ENCODE results near the gene SERPINA1.

DNA sequence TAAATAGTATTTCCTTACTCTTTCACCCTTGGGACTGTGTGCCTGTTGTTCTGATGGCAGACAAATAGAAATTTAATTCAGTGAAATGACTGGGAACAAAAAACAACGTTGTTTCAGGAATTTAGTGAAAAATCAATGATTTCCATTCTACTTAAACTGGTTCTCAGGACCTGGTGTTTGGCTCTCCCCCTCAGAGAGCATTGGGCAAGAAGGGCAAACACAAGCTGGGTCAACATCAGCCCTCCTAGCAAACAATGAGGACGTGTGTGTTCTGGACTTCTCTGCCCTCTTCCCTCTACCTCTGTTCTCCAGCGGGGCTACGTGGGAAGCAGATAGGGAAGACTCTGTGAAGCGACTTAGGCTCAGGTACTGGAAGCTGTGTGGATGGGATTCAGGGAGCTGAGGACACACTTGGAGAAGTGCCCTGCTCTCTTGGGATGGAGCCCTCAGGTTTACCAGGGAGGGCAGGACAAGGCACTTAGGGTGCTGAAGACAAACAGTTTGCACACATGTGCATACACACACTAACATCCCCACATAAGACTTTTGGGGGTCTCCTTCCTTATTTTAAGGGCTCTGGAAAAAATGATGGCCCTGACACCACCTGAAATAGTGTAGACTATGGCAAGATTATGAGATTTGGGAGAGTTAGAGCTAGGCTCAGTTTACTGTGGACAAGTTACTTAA lies 7.6 kb upstream of the SERPINA1 start:
- no peak for TF ChIP-seq POLR2A (IDR thresholded peaks at IDR 0.05)
- TF ChIP-seq, protein P1, sequence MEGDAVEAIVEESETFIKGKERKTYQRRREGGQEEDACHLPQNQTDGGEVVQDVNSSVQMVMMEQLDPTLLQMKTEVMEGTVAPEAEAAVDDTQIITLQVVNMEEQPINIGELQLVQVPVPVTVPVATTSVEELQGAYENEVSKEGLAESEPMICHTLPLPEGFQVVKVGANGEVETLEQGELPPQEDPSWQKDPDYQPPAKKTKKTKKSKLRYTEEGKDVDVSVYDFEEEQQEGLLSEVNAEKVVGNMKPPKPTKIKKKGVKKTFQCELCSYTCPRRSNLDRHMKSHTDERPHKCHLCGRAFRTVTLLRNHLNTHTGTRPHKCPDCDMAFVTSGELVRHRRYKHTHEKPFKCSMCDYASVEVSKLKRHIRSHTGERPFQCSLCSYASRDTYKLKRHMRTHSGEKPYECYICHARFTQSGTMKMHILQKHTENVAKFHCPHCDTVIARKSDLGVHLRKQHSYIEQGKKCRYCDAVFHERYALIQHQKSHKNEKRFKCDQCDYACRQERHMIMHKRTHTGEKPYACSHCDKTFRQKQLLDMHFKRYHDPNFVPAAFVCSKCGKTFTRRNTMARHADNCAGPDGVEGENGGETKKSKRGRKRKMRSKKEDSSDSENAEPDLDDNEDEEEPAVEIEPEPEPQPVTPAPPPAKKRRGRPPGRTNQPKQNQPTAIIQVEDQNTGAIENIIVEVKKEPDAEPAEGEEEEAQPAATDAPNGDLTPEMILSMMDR (IDR thresholded peaks at IDR 0.05) = no peak

Measured in sigmoid colon (tissue), 3 donors.